Fibroblast of skin of back (primary cell): ENCODE results near the gene ZMYND12. TPM values are rescaled to one million over a fixed set of nuclear protein-coding genes. Genes with fewer than 3 reads are reported as not detected.
"Not testable (repeated sequence)": the region's sequence is repeated elsewhere in the genome, so short reads cannot be mapped to it uniquely, and the experiment has no call there.

Experiments used
- DNase-seq: peaks from one replicate; pipeline ENCODE4 v3.0.0-alpha.2; 2013
- polyA plus RNA-seq, 2 experiments: library from polyadenylated mRNA; unstranded; fragments of 120-200 nt; gene quantifications; one replicate each; pipeline ENCODE4 v1.2.1, GENCODE V29; 2013; ENCODE audit not compliant: insufficient read length in 2 of 2

The ZMYND12 gene
- polyA plus RNA-seq (2013, experiment 1 of 2; ENCODE audit: insufficient read length), result not detected
- polyA plus RNA-seq (2013, experiment 2 of 2; ENCODE audit: insufficient read length), result 0.11 TPM

GRCh38 chr1:42456010-42456753, at the start of gene ZMYND12, which contains the start of gene PPCS:
TSS of gene ZMYND12 (minus strand) at chr1:42456022. CDS start at chr1:42455997, 25 bp downstream.
TSS of gene PPCS (plus strand) at chr1:42456543. CDS start at chr1:42456566, 23 bp downstream.
- DNase-seq, result peak; percentile 89

- DNase-seq, result no peak
These were observed 48.8 kb upstream of the ZMYND12 start for GRCh38 chr1:42504535-42505128.

GRCh38 chr1:42502031-42502430, 46.2 kb upstream of the ZMYND12 start:
- not testable (repeated sequence) for DNase-seq

GRCh38 chr1:42490237-42490636, 34.4 kb upstream of the ZMYND12 start:
- DNase-seq, result no peak

GRCh38 chr1:42484382-42484781, 28.6 kb upstream of the ZMYND12 start:
- peak; percentile 88 for DNase-seq

- DNase-seq, result no peak
These were observed 26.9 kb upstream of the ZMYND12 start for GRCh38 chr1:42482635-42483153.

GRCh38 chr1:42480921-42481320, 25.1 kb upstream of the ZMYND12 start:
- DNase-seq, result peak; percentile 12

- DNase-seq, result peak; percentile 10
These were observed 23.8 kb upstream of the ZMYND12 start for GRCh38 chr1:42479621-42480020.

- DNase-seq, result no peak
These were observed 22.0 kb upstream of the ZMYND12 start for GRCh38 chr1:42477775-42478174.

- not testable (repeated sequence) for DNase-seq
These were observed 21.5 kb upstream of the ZMYND12 start for GRCh38 chr1:42477354-42477753.

GRCh38 chr1:42476605-42477004, 20.8 kb upstream of the ZMYND12 start:
- DNase-seq, result no peak

GRCh38 chr1:42469727-42470126, 13.9 kb upstream of the ZMYND12 start:
- DNase-seq, result no peak

GRCh38 chr1:42466030-42466429, 10.2 kb upstream of the ZMYND12 start:
- DNase-seq, result no peak

- no peak for DNase-seq
These were observed 8.1 kb upstream of the ZMYND12 start for GRCh38 chr1:42463921-42464320.

- peak; percentile 97 for DNase-seq
These were observed 7.3 kb upstream of the ZMYND12 start, which contains the start of gene CCDC30 for GRCh38 chr1:42462828-42463763. TSS of gene CCDC30 (plus strand) at chr1:42463286. CDS start at chr1:42480552, 17,266 bp downstream.

GRCh38 chr1:42461196-42461595, 5.4 kb upstream of the ZMYND12 start:
- no peak for DNase-seq

GRCh38 chr1:42456754-42457089, 900 bp upstream of the ZMYND12 start:
- peak; percentile 63 for DNase-seq

GRCh38 chr1:42454403-42454802, 1.4 kb downstream of the ZMYND12 start:
- no peak for DNase-seq

GRCh38 chr1:42453386-42453785, 2.4 kb downstream of the ZMYND12 start:
- DNase-seq, result no peak

GRCh38 chr1:42450061-42450460, 5.8 kb downstream of the ZMYND12 start:
- no peak for DNase-seq

- DNase-seq, result no peak
These were observed 6.6 kb downstream of the ZMYND12 start for GRCh38 chr1:42449256-42449655.

- no peak for DNase-seq
These were observed 13.2 kb downstream of the ZMYND12 start for GRCh38 chr1:42442662-42443061.

- DNase-seq, result peak; percentile 84
These were observed 15.9 kb downstream of the ZMYND12 start for GRCh38 chr1:42439940-42440339.
